ENCODE data around the gene HELLS. TPM values are rescaled to one million over a fixed set of nuclear protein-coding genes. Genes with fewer than 3 reads are reported as not detected.

Gene HELLS
- polyA plus RNA-seq, 1 of the 3 experiments (the other 2 are of a cell fraction), result 17.3 TPM

GRCh38 chr10:94571528-94571927 is 25.9 kb downstream of the HELLS start:
- CTCF ChIA-PET, result no interaction called here
- no peaks in the 10 kb centered on the region for H3K4me1 ChIP-seq (ENCODE audit: control insufficient read depth in 1 of 2, insufficient read depth in 2 of 2, low read depth in 1 of 2, low read length in 1 of 2)
- H3K4me3 ChIP-seq (ENCODE audit: low read depth in 2 of 2, low read length in 1 of 2), result no peak overlapping the region
- H3K4me2 ChIP-seq, result no peak overlapping the region
- peak overlapping the region in 1 of 2 experiments; percentile 25; a peak in 1 of 4 replicates for H3K27ac ChIP-seq (ENCODE audit: low read depth in 2 of 2, low read length in 1 of 2)
- no peak overlapping the region for H3K9ac ChIP-seq
- H3K27me3 ChIP-seq (ENCODE audit: insufficient read depth), result no peaks in the 10 kb centered on the region
- H2AFZ ChIP-seq (ENCODE audit: low read depth), result no peak overlapping the region; the same call in 1 of the 2 replicates
- TF ChIP-seq SMC3 (IDR thresholded peaks at IDR 0.05; ENCODE audit: low read depth, low read length) (no peak), USF1 (IDR thresholded peaks at IDR 0.05; ENCODE audit: borderline replicate concordance, low read depth) (no peak)
- H3K79me2 ChIP-seq (ENCODE audit: insufficient read depth), result peaks cover 5% of the 10 kb centered on the region; the same call in 1 of the 2 replicates
- H3F3A ChIP-seq (replicated peaks; ENCODE audit: insufficient read depth), result peaks cover 6% of the 10 kb centered on the region
- POLR2A ChIA-PET, result no interaction called here
- peaks cover 0 to 26% of the 10 kb centered on the region in 2 experiments for H3K36me3 ChIP-seq (replicated peaks in 1 of 2; ENCODE audit: control insufficient read depth in 1 of 2, insufficient read depth in 2 of 2, low read length in 1 of 2)
- DNase-seq, result no peak
- WGBS (ENCODE audit: low lambda C conversion rate), result 91% methylated on average over 3 of the region's 3 CpGs
- H4K20me1 ChIP-seq (ENCODE audit: insufficient read depth), result no peaks in the 10 kb centered on the region
- H3K9me3 ChIP-seq, result no peaks in the 10 kb centered on the region
- no peaks in the 10 kb centered on the region for H3K9me2 ChIP-seq

DNA sequence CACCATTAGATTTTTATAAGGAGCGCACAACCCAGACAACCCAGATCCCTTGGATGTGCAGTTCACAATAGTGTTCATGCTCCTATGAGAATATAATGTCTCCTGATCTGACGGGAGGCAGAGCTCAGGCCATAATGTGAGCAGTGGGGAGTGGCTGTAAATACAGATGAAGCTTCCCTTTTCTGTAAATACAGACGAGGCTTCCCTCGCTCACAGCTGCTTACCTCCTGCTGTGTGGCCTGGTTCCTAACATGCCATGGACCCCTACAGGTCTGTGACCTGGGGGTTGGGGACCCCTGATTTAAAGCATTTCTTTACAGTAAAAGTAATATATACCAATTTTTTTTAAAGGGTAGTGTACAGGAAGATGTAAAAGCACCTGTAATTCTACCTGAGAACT is 33.2 kb downstream of the HELLS start:
- POLR2A ChIA-PET, result interaction anchor here (0.7 kb wide), 1 partner anchor 727 kb away, joined by 3 read pairs; no protein-coding TSS in a partner anchor
- Histone ChIP-seq H3K9me3 (no peaks in the 10 kb centered on the region), H3K9me2 (no peaks in the 10 kb centered on the region), H3K9ac (no peak overlapping the region), H3K4me2 (no peak overlapping the region), H3K79me2 (ENCODE audit: insufficient read depth) (no peaks in the 10 kb centered on the region), H3K4me1 (ENCODE audit: control insufficient read depth in 1 of 2, insufficient read depth in 2 of 2, low read depth in 1 of 2, low read length in 1 of 2) (no peaks in the 10 kb centered on the region; a peak in 1 of 4 replicates), H3K27ac (ENCODE audit: low read depth in 2 of 2, low read length in 1 of 2) (no peak overlapping the region), H3K27me3 (ENCODE audit: insufficient read depth) (no peaks in the 10 kb centered on the region), H3K4me3 (ENCODE audit: low read depth in 2 of 2, low read length in 1 of 2) (no peak overlapping the region), H3K36me3 (replicated peaks in 1 of 2; ENCODE audit: control insufficient read depth in 1 of 2, insufficient read depth in 2 of 2, low read length in 1 of 2) (peaks cover 13 to 16% of the 10 kb centered on the region in 2 experiments), H2AFZ (ENCODE audit: low read depth) (no peak overlapping the region), H4K20me1 (ENCODE audit: insufficient read depth) (no peaks in the 10 kb centered on the region), H3F3A (replicated peaks; ENCODE audit: insufficient read depth) (peaks cover 2% of the 10 kb centered on the region)
- no peak for DNase-seq
- no peak for TF ChIP-seq GATA2 (CRISPR knock-in tag; IDR thresholded peaks at IDR 0.05)
- TF ChIP-seq FOXM1 (IDR thresholded peaks at IDR 0.05; ENCODE audit: low read depth), result no peak
- no peak for TF ChIP-seq NFIC (IDR thresholded peaks at IDR 0.05; ENCODE audit: borderline replicate concordance)
- TF ChIP-seq POLR2AphosphoS5 (IDR thresholded peaks at IDR 0.05; ENCODE audit: low read depth, low read length), result no peak
- TF ChIP-seq ELF1 (IDR thresholded peaks at IDR 0.05), result no peak
- no peak for TF ChIP-seq TAF1 (IDR thresholded peaks at IDR 0.05; ENCODE audit: borderline replicate concordance, low read depth, low read length)
- TF ChIP-seq NRF1 (IDR thresholded peaks at IDR 0.05; ENCODE audit: low read depth, low read length), result no peak
- no peak for TF ChIP-seq USF1 (IDR thresholded peaks at IDR 0.05; ENCODE audit: borderline replicate concordance, low read depth)
- TF ChIP-seq RCOR1 (IDR thresholded peaks at IDR 0.05; ENCODE audit: low read length), result no peak
- no peak for TF ChIP-seq EP300 (IDR thresholded peaks at IDR 0.05; ENCODE audit: borderline replicate concordance in 1 of 2, low read depth in 1 of 2, low read length in 1 of 2)
- WGBS (ENCODE audit: low lambda C conversion rate), result 98% methylated on average over 4 of the region's 4 CpGs
- CTCF ChIA-PET, result no interaction called here

GRCh38 chr10:94583124-94583523 is 37.5 kb downstream of the HELLS start:
- no peaks in the 10 kb centered on the region; a peak in 1 of 4 replicates for H3K4me1 ChIP-seq (ENCODE audit: control insufficient read depth in 1 of 2, insufficient read depth in 2 of 2, low read depth in 1 of 2, low read length in 1 of 2)
- H3K79me2 ChIP-seq (ENCODE audit: insufficient read depth), result no peaks in the 10 kb centered on the region
- no peaks in the 10 kb centered on the region for H4K20me1 ChIP-seq (ENCODE audit: insufficient read depth)
- H3K27me3 ChIP-seq (ENCODE audit: insufficient read depth), result no peaks in the 10 kb centered on the region
- CTCF ChIA-PET, result no interaction called here
- H3K9me3 ChIP-seq, result no peaks in the 10 kb centered on the region
- no peak overlapping the region for H3K4me3 ChIP-seq (ENCODE audit: low read depth in 2 of 2, low read length in 1 of 2)
- no peaks in the 10 kb centered on the region for H3K9me2 ChIP-seq
- H3K9ac ChIP-seq, result no peak overlapping the region
- H3K4me2 ChIP-seq, result no peak overlapping the region
- H3K36me3 ChIP-seq (replicated peaks in 1 of 2; ENCODE audit: control insufficient read depth in 1 of 2, insufficient read depth in 2 of 2, low read length in 1 of 2), result peaks cover 10 to 11% of the 10 kb centered on the region in 2 experiments
- H2AFZ ChIP-seq (ENCODE audit: low read depth), result no peak overlapping the region
- H3F3A ChIP-seq (replicated peaks; ENCODE audit: insufficient read depth), result peaks cover 5% of the 10 kb centered on the region
- POLR2A ChIA-PET, result no interaction called here
- peak overlapping the region in 1 of 2 experiments; percentile 29; a peak in 1 of 4 replicates for H3K27ac ChIP-seq (ENCODE audit: low read depth in 2 of 2, low read length in 1 of 2)
- no peak for DNase-seq
- TF ChIP-seq RCOR1 (IDR thresholded peaks at IDR 0.05; ENCODE audit: low read length), result no peak
- TF ChIP-seq MEF2A (IDR thresholded peaks at IDR 0.05; ENCODE audit: borderline replicate concordance, low read depth), result no peak
- no peak for TF ChIP-seq NFIC (IDR thresholded peaks at IDR 0.05; ENCODE audit: borderline replicate concordance)
- TF ChIP-seq EP300 (IDR thresholded peaks at IDR 0.05; ENCODE audit: borderline replicate concordance in 1 of 2, low read depth in 1 of 2, low read length in 1 of 2), result no peak
- TF ChIP-seq FOSL2 (IDR thresholded peaks at IDR 0.05; ENCODE audit: borderline replicate concordance, low read depth), result no peak
- no peak for TF ChIP-seq MXI1 (IDR thresholded peaks at IDR 0.05; ENCODE audit: low read depth, low read length)
- no peak for TF ChIP-seq YY1 (IDR thresholded peaks at IDR 0.05; ENCODE audit: low read depth)
- no peak for TF ChIP-seq EZH2phosphoT487 (IDR thresholded peaks at IDR 0.05; ENCODE audit: borderline replicate concordance, low read depth)
- no peak for TF ChIP-seq NRF1 (IDR thresholded peaks at IDR 0.05; ENCODE audit: low read depth, low read length)
- no peak for TF ChIP-seq JUND (IDR thresholded peaks at IDR 0.05)
- no peak for TF ChIP-seq FOXM1 (IDR thresholded peaks at IDR 0.05; ENCODE audit: low read depth)
- no peak for TF ChIP-seq POLR2AphosphoS5 (IDR thresholded peaks at IDR 0.05; ENCODE audit: low read depth, low read length)
- TF ChIP-seq IRF3 (IDR thresholded peaks at IDR 0.05; ENCODE audit: low read depth, low read length), result no peak
- TF ChIP-seq, protein P1, sequence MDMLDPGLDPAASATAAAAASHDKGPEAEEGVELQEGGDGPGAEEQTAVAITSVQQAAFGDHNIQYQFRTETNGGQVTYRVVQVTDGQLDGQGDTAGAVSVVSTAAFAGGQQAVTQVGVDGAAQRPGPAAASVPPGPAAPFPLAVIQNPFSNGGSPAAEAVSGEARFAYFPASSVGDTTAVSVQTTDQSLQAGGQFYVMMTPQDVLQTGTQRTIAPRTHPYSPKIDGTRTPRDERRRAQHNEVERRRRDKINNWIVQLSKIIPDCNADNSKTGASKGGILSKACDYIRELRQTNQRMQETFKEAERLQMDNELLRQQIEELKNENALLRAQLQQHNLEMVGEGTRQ (IDR thresholded peaks at IDR 0.05; ENCODE audit: borderline replicate concordance, low read depth, low read length), result no peak
- TF ChIP-seq ELF1 (IDR thresholded peaks at IDR 0.05), result no peak
